BLaER1 (cell line): ENCODE data around the gene SRPX.

Experiments
- H3K27ac ChIP-seq: shearing (Covaris generic); formaldehyde crosslinking; 2 replicates; pipeline ENCODE4 v1.8.1; 2022
- H3K27me3 ChIP-seq: shearing (Covaris generic); formaldehyde crosslinking; 2 replicates; pipeline ENCODE4 v1.8.1; 2022
- H3K36me3 ChIP-seq: shearing (Covaris generic); formaldehyde crosslinking; 2 replicates; pipeline ENCODE4 v1.8.1; 2022
- H3K4me1 ChIP-seq: shearing (Covaris generic); formaldehyde crosslinking; 2 replicates; pipeline ENCODE4 v1.8.1; 2022
- H3K4me2 ChIP-seq: shearing (Covaris generic); formaldehyde crosslinking; 2 replicates; pipeline ENCODE4 v1.8.1; 2022
- H3K4me3 ChIP-seq: shearing (Covaris generic); formaldehyde crosslinking; 2 replicates; pipeline ENCODE4 v1.8.1; 2022
- H3K9ac ChIP-seq: shearing (Covaris generic); formaldehyde crosslinking; 2 replicates; pipeline ENCODE4 v1.8.1; 2022
- H3K9me3 ChIP-seq: shearing (Covaris generic); formaldehyde crosslinking; 2 replicates; pipeline ENCODE4 v1.8.1; 2022
- H4K20me1 ChIP-seq: shearing (Covaris generic); formaldehyde crosslinking; 2 replicates; pipeline ENCODE4 v1.8.1; 2022
- Cebpa-rat ChIP-seq: shearing (Covaris generic); IDR thresholded peaks from 2 replicates; pipeline ENCODE4 v1.8.1; 2022

Gene SRPX

GRCh38 chrX:38102240-38102639 is 118.4 kb downstream of the SRPX start:
- no peak for TF ChIP-seq Cebpa-rat

GRCh38 chrX:38099688-38100087 is 121.0 kb downstream of the SRPX start:
- H3K36me3 ChIP-seq = no peaks in the 10 kb centered on the region
- no peak overlapping the region for H3K27ac ChIP-seq
- no peak overlapping the region for H3K4me2 ChIP-seq
- no peaks in the 10 kb centered on the region for H4K20me1 ChIP-seq
- peaks cover 15% of the 10 kb centered on the region; the same call in 1 of the 2 replicates for H3K9me3 ChIP-seq
- H3K4me3 ChIP-seq = no peak overlapping the region
- no peak for TF ChIP-seq Cebpa-rat
- no peaks in the 10 kb centered on the region for H3K27me3 ChIP-seq
- H3K4me1 ChIP-seq = peaks cover 12% of the 10 kb centered on the region
- no peak overlapping the region for H3K9ac ChIP-seq

More at GRCh38 chrX:38102240-38102639, 118.4 kb downstream of the SRPX start:
- H3K27me3 ChIP-seq = no peaks in the 10 kb centered on the region
- no peaks in the 10 kb centered on the region for H3K36me3 ChIP-seq
- peaks cover 15% of the 10 kb centered on the region; the same call in 1 of the 2 replicates for H3K9me3 ChIP-seq
- H4K20me1 ChIP-seq = no peaks in the 10 kb centered on the region
- H3K27ac ChIP-seq = no peak overlapping the region
- H3K4me3 ChIP-seq = no peak overlapping the region
- H3K4me2 ChIP-seq = no peak overlapping the region
- no peak overlapping the region for H3K9ac ChIP-seq
- H3K4me1 ChIP-seq = peaks cover 15% of the 10 kb centered on the region
